IMR-90 (cell line): ENCODE measurements around the gene ATXN10. TPM values are rescaled to one million over a fixed set of nuclear protein-coding genes. Genes with fewer than 3 reads are reported as not detected.

Experiments
- ATAC-seq: fragments of 200-7000 bp; cut with Tn5 transposase; 2 replicates; pipeline ENCODE4 v1.9.1; 2020; ENCODE audit warnings: low read depth, mild to moderate bottlenecking, moderate library complexity
- BruUV-seq: library from RNA; stranded (reverse); fragments of 400-500 nt; replicated peaks from 2 replicates; lab custom pipeline; 2021; lab: Mats Ljungman, UMichigan
- CTCF ChIA-PET: fragments of 300-600 bp; formaldehyde crosslinking; extraction: SDS; loops from one replicate; lab custom pipeline; 2021; ENCODE audit warnings: antibody characterized with exemption; lab: Yijun Ruan, JAX
- POLR2A ChIA-PET: fragments of 300-600 bp; sonication (Branson Sonifier 250); formaldehyde crosslinking; loops from one replicate; lab custom pipeline; 2022; ENCODE audit warnings: antibody characterized with exemption; ENCODE audit not compliant: unreplicated experiment; lab: Charles Lee
- DNase-seq: peaks from one replicate; pipeline ENCODE4 v3.0.0; 2013
- H2AFZ ChIP-seq: replicated peaks from 2 replicates; pipeline ENCODE3; 2013; ENCODE audit warnings: low read length, mild to moderate bottlenecking; ENCODE audit not compliant: poor library complexity
- H2AK5ac ChIP-seq: 2 replicates; pipeline ENCODE4 v1.6.1; 2013; ENCODE audit warnings: low read depth, low read length, inconsistent platforms
- H2AK9ac ChIP-seq: replicated peaks from 2 replicates; pipeline ENCODE3; 2013; ENCODE audit warnings: mild to moderate bottlenecking, low read depth, low read length, moderate library complexity; ENCODE audit not compliant: poor library complexity
- H2BK120ac ChIP-seq: 2 replicates; pipeline ENCODE4 v1.6.1; 2013; ENCODE audit warnings: low read depth, low read length, inconsistent platforms
- H2BK15ac ChIP-seq: 3 replicates; pipeline ENCODE4 v1.6.1; 2013; ENCODE audit warnings: low read depth, low read length, inconsistent platforms
- H2BK20ac ChIP-seq: 2 replicates; pipeline ENCODE4 v1.6.1; 2013; ENCODE audit warnings: low read depth, mild to moderate bottlenecking, inconsistent platforms, low read length, moderate library complexity
- H2BK5ac ChIP-seq: 2 replicates; pipeline ENCODE4 v1.6.1; 2013; ENCODE audit warnings: mild to moderate bottlenecking, low read depth, low read length, inconsistent platforms; ENCODE audit not compliant: poor library complexity, severe bottlenecking
- H3K14ac ChIP-seq: replicated peaks from 2 replicates; pipeline ENCODE4 v1.6.1; 2013; ENCODE audit warnings: low read depth, low read length, inconsistent platforms
- H3K18ac ChIP-seq: 2 replicates; pipeline ENCODE4 v1.6.1; 2013; ENCODE audit warnings: low read depth, low read length, control low read depth
- H3K23ac ChIP-seq: 2 replicates; pipeline ENCODE4 v1.6.1; 2013; ENCODE audit warnings: low read depth, low read length, inconsistent platforms
- H3K27ac ChIP-seq: 2 replicates; pipeline ENCODE4 v1.5.1; 2013; ENCODE audit warnings: mild to moderate bottlenecking, control low read depth, low read length; ENCODE audit not compliant: insufficient read depth
- H3K27me3 ChIP-seq: 2 replicates; pipeline ENCODE4 v1.6.1; 2013; ENCODE audit warnings: low read length; ENCODE audit not compliant: control insufficient read depth, insufficient read depth
- H3K36me3 ChIP-seq: 2 replicates; pipeline ENCODE4 v1.6.1; 2013; ENCODE audit warnings: low read length, mixed read lengths; ENCODE audit not compliant: control insufficient read depth, insufficient read depth
- H3K4ac ChIP-seq: 2 replicates; pipeline ENCODE4 v1.6.1; 2013; ENCODE audit warnings: low read depth, low read length, inconsistent platforms
- H3K4me1 ChIP-seq: 2 replicates; pipeline ENCODE4 v1.6.1; 2013; ENCODE audit warnings: low read length, mixed read lengths; ENCODE audit not compliant: control insufficient read depth, insufficient read depth
- H3K4me2 ChIP-seq: 2 replicates; pipeline ENCODE4 v1.6.1; 2013; ENCODE audit warnings: low read depth, mild to moderate bottlenecking, control low read depth, low read length, moderate library complexity
- H3K4me3 ChIP-seq: 2 replicates; pipeline ENCODE4 v1.5.1; 2013; ENCODE audit warnings: low read depth, mild to moderate bottlenecking, control low read depth, low read length, moderate library complexity; ENCODE audit not compliant: insufficient read depth
- H3K56ac ChIP-seq: 2 replicates; pipeline ENCODE4 v1.6.1; 2013; ENCODE audit warnings: low read length, inconsistent platforms; ENCODE audit not compliant: insufficient read depth; ENCODE audit errors: extremely low read depth
- H3K79me1 ChIP-seq, 2 experiments: 2 replicates each; pipeline ENCODE4 v1.6.1; 2013; ENCODE audit warnings: low read length in 2 of 2, inconsistent platforms in 1 of 2, low read depth in 1 of 2
- H3K9ac ChIP-seq: 2 replicates; pipeline ENCODE4 v1.6.1; 2013; ENCODE audit warnings: low read depth, low read length, control low read depth
- H3K9me1 ChIP-seq: 2 replicates; pipeline ENCODE4 v1.6.1; 2013; ENCODE audit warnings: low read length, inconsistent platforms; ENCODE audit not compliant: insufficient read depth
- H3K9me3 ChIP-seq: 2 replicates; pipeline ENCODE4 v1.6.1; 2013; ENCODE audit warnings: low read length; ENCODE audit not compliant: control insufficient read depth, insufficient read depth
- H4K20me1 ChIP-seq: 2 replicates; pipeline ENCODE4 v1.6.1; 2013; ENCODE audit warnings: low read length, inconsistent platforms; ENCODE audit not compliant: insufficient read depth
- H4K5ac ChIP-seq: 2 replicates; pipeline ENCODE4 v1.6.1; 2013; ENCODE audit warnings: mild to moderate bottlenecking, low read depth, low read length, control low read depth
- H4K8ac ChIP-seq, 2 experiments: 2 replicates each; pipeline ENCODE4 v1.6.1; 2013; ENCODE audit warnings: low read depth in 2 of 2, low read length in 2 of 2, control low read depth in 1 of 2, inconsistent platforms in 1 of 2
- H4K91ac ChIP-seq: 2 replicates; pipeline ENCODE4 v1.6.1; 2013; ENCODE audit warnings: low read depth, low read length, inconsistent platforms; ENCODE audit not compliant: insufficient read depth
- BHLHE40 ChIP-seq: fragments of 150-350 bp; IDR thresholded peaks from 2 replicates; pipeline ENCODE4 v1.6.1; 2016; ENCODE audit warnings: mild to moderate bottlenecking, low read depth, low read length
- FOS ChIP-seq: fragments of 150-350 bp; IDR thresholded peaks from 2 replicates; pipeline ENCODE4 v1.6.1; 2016; ENCODE audit warnings: low read depth, low read length
- WGBS, 2 experiments: methylation state at CpG; one replicate each; pipeline versions ENCODE4 v1.1.5 to v1.1.7; 2013; ENCODE audit warnings: missing lambda C conversion rate in 2 of 2; ENCODE audit not compliant: insufficient read length in 1 of 2; ENCODE audit errors: extremely low coverage in 2 of 2; 5-methylcytosine and 5-hydroxymethylcytosine counted together
- dilution Hi-C: fragments of 300-500 bp; cut with HindIII; formaldehyde crosslinking; loops from one replicate; pipeline ENCODE4 v1.14.3; 2018; ENCODE audit warnings: low sequenced_read_pairs; ENCODE audit not compliant: unreplicated experiment
- in situ Hi-C: fragments of 300-500 bp; cut with MboI; formaldehyde crosslinking; loops from 3 replicates; pipeline ENCODE4 v1.14.3; 2019; ENCODE audit warnings: low sequenced_read_pairs, inconsistent platforms, mixed read lengths
- intact Hi-C: fragments of 100-400 bp; cut with micrococcal nuclease; formaldehyde crosslinking; loops from 2 replicates; pipeline ENCODE4 v1.10.0; 2022
- polyA plus RNA-seq, 3 experiments: library from polyadenylated mRNA; depleted of rRNA; stranded (reverse); fragments of >200 nt; gene quantifications; 2 replicates each; pipeline ENCODE4 v1.2.3, GENCODE V29; 2012; ENCODE audit warnings: low replicate concordance in 1 of 3
- total RNA-seq: library from RNA; depleted of rRNA; stranded (reverse); fragments of >200 nt; gene quantifications from 2 replicates; pipeline ENCODE4 v1.2.3, GENCODE V29; 2012

The ATXN10 gene
- total and polyA plus RNA-seq, 2 of the 4 experiments (the other 2 are of a cell fraction), result 116 to 231 TPM

DNA sequence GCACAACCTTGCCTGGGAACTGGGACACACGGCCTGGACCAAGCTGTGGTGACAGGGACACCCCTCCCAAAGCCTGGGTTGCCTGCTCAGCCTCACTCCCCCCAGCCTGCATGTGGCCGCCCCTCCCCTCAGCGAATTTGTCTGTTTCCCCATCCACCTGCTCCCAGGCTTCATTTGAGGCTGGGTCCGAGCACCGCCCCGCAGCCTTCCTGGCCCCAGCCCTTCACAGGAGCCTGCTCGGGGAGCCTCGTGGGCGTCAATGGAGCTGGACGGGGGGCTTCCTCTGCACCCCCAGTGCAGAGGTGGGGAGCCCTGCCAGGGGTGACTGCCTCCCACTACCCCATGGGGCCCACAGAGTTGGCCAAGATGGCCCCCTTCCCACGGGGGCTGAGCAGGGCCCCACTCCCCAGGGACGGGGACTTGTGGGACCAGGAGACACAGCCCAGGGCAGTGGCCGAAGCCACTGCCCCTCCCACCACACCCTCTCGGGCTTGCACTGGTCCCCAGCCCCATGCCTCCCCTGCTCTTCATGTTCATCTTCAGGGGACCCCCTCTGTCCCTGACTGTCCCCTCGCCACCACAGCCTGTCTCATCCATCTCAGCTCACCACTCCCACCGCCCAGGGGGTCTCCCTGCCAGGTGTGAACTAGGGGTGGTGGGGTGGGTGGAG is 213.7 kb downstream of the ATXN10 start:
- H2AK5ac ChIP-seq, result no peak overlapping the region
- no peak overlapping the region for H3K9ac ChIP-seq
- CTCF ChIA-PET, result no interaction called here
- no peaks in the 10 kb centered on the region for H3K36me3 ChIP-seq
- BruUV-seq, result no TSS peak
- no peak overlapping the region for H4K91ac ChIP-seq
- in situ Hi-C loops, result no loop called here
- no peak overlapping the region for H3K27ac ChIP-seq
- H2BK5ac ChIP-seq, result no peak overlapping the region
- ATAC-seq (no peak), DNase-seq (no peak)
- dilution Hi-C loops, result no loop called here
- no peaks in the 10 kb centered on the region for H3K9me3 ChIP-seq
- H3K4ac ChIP-seq, result no peak overlapping the region
- TF ChIP-seq FOS (no peak), BHLHE40 (no peak)
- H3K79me1 ChIP-seq, result no peaks in the 10 kb centered on the region
- no peak overlapping the region for H4K8ac ChIP-seq
- no peaks in the 10 kb centered on the region; the same call in 1 of the 2 replicates for H3K9me1 ChIP-seq
- H3K27me3 ChIP-seq, result peaks cover 34% of the 10 kb centered on the region
- H2BK20ac ChIP-seq, result no peak overlapping the region
- 80% methylated on average over 13 of the region's 16 CpGs; no CpG with 5 or more reads in 1 of the 2 experiments for WGBS, 2 experiments
- peaks cover 4% of the 10 kb centered on the region; the same call in 1 of the 2 replicates for H3K4me1 ChIP-seq
- no peak overlapping the region for H3K18ac ChIP-seq
- H3K23ac ChIP-seq, result no peak overlapping the region
- no peak overlapping the region for H2BK15ac ChIP-seq
- intact Hi-C loops, result no loop called here
- H3K4me2 ChIP-seq, result no peak overlapping the region
- H3K56ac ChIP-seq, result no peak overlapping the region
- POLR2A ChIA-PET, result no interaction called here
- H3K4me3 ChIP-seq, result no peak overlapping the region
- no peak overlapping the region for H2BK120ac ChIP-seq
- no peak overlapping the region for H2AFZ ChIP-seq
- H4K20me1 ChIP-seq, result no peaks in the 10 kb centered on the region; the same call in 1 of the 2 replicates
- no peak overlapping the region for H3K14ac ChIP-seq
- no peak overlapping the region for H2AK9ac ChIP-seq
- no peak overlapping the region for H4K5ac ChIP-seq
